Measurements from ENCODE around the gene ZNF101. TPM values are rescaled to one million over a fixed set of nuclear protein-coding genes. Genes with fewer than 3 reads are reported as not detected.

The ZNF101 gene
- total RNA-seq, 1 experiment from 2014 or later: 12.8 TPM

DNA sequence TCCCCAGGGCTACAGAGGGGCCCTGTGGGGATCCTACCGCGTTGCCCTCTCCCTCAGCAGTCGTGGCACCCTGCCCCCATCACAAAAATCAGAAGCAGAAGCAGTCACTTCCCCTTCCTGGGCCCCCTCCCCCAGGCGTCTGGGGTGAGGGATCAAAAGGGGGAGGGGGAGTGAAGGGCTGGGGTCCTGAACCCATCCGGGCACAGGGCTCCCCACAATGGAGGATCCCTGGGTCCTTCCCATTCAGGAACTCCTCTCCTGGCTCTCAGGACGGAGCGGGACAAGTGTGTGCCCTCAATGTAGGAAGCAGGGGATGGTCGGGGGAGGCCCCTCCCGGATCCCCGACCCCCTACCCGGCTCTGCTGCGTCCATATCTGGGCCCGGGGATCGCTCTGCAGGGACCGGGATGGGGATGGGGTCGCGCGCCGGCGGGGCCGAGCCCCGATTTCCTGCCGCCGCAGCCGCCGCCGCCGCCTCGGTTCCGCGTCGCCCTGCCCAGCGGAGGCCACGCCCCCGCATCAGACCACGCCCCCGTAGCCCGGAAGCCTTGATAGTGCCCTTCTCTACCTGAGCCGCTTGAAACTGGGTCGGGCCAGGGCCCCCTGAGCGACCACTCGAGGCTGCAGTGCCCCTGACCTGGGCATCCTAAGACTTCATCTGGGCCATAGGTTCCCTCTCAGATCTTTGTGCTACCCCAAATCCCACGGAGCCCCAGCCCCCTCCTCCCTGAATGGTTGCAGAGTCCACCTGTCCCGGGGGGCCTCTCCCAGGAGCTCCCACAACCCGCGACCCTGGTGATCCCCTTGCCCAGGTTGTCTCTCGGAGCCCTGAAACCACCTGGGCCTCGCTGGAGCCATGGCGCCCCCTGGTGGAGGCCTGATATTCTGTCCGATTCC is 25.2 kb upstream of the ZNF101 start, which contains the start of gene GMIP (continued):
- TF ChIP-seq, protein P1, sequence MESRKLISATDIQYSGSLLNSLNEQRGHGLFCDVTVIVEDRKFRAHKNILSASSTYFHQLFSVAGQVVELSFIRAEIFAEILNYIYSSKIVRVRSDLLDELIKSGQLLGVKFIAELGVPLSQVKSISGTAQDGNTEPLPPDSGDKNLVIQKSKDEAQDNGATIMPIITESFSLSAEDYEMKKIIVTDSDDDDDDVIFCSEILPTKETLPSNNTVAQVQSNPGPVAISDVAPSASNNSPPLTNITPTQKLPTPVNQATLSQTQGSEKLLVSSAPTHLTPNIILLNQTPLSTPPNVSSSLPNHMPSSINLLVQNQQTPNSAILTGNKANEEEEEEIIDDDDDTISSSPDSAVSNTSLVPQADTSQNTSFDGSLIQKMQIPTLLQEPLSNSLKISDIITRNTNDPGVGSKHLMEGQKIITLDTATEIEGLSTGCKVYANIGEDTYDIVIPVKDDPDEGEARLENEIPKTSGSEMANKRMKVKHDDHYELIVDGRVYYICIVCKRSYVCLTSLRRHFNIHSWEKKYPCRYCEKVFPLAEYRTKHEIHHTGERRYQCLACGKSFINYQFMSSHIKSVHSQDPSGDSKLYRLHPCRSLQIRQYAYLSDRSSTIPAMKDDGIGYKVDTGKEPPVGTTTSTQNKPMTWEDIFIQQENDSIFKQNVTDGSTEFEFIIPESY (IDR thresholded peaks at IDR 0.05; ENCODE audit: extremely low read depth, insufficient replicate concordance, low read length): no peak
- TF ChIP-seq ZFX (IDR thresholded peaks at IDR 0.05) (no peak), EZH2 (IDR thresholded peaks at IDR 0.05) (no peak), POLR2A (IDR thresholded peaks at IDR 0.05; ENCODE audit: borderline replicate concordance, extremely low read depth, insufficient read depth, insufficient read length) (peak; percentile 42)

DNA sequence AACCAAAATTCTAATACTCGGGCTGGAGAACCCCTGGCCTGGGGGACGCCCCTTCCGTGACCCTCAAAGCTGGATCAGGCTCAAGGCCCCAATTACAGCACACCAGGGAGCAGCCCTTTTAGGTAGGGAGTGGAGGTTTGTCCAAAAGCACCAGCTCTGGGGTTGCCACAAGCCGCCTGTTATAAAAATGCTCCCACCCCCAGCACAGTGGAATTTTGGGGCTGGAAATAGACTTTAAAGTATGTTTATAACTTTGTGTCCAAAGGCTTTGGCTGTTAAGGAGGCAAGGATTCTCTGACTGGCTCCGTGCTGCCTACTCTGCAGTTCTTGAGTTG is 24.6 kb upstream of the ZNF101 start:
- intact Hi-C loops (cut with micrococcal nuclease): loop anchor here (1.0 kb wide), 1 partner anchor 112 kb away; no protein-coding TSS in a partner anchor
- CTCF ChIA-PET: interaction anchor here (0.7 to 1.7 kb wide), 3 partner anchors 90 to 128 kb away, joined by 3 to 21 read pairs (median 4); partner anchors contain the start of gene NDUFA13
- no peaks in the 10 kb centered on the region for H3K27me3 ChIP-seq (ENCODE audit: insufficient read depth, low read length)
- no peak for DNase-seq (ENCODE audit: low read depth, low spot score)
- H3K4me3 ChIP-seq (replicated peaks in 1 of 2; ENCODE audit: low read depth in 1 of 2, low read length in 2 of 2): peak overlapping the region in 1 of 2 experiments; percentile 94; a peak in 3 of 4 replicates
- no peaks in the 10 kb centered on the region for H3K9me2 ChIP-seq (ENCODE audit: insufficient read depth)
- no peaks in the 10 kb centered on the region for H3K79me2 ChIP-seq (ENCODE audit: insufficient read depth, low read length)
- H3K4me2 ChIP-seq (ENCODE audit: low read length): peak overlapping the region; percentile 99
- H3K9ac ChIP-seq (ENCODE audit: low read length): peak overlapping the region; percentile 83
- RAD21 ChIA-PET (ENCODE audit: low non-redundant PET in 1 of 2, low total read pairs in 2 of 2, uncharacterized antibody in 2 of 2, unreplicated experiment in 2 of 2): interaction anchor here in 1 of 2 experiments (0.9 kb wide), 1 partner anchor 66 kb away, joined by 3 read pairs; no protein-coding TSS in a partner anchor
- no peaks in the 10 kb centered on the region for H4K20me1 ChIP-seq (ENCODE audit: insufficient read depth)
- peaks cover 11 to 22% of the 10 kb centered on the region in 2 experiments; a peak in 3 of 4 replicates for H3K36me3 ChIP-seq (ENCODE audit: control insufficient read depth in 1 of 2, insufficient read depth in 2 of 2, low read length in 2 of 2)
- POLR2A ChIA-PET: no interaction called here
- peak overlapping the region; percentile 75 for H3K27ac ChIP-seq (ENCODE audit: low read depth, low read length)
- H2AFZ ChIP-seq (ENCODE audit: low read depth, low read length, poor library complexity, severe bottlenecking): no peak overlapping the region
- H3K4me1 ChIP-seq (ENCODE audit: control insufficient read depth in 1 of 2, insufficient read depth in 2 of 2, low read length in 2 of 2): peaks cover 0 to 14% of the 10 kb centered on the region in 2 experiments; a peak in 2 of 4 replicates
- no peaks in the 10 kb centered on the region for H3K9me3 ChIP-seq (ENCODE audit: control insufficient read depth in 1 of 2, insufficient read depth in 1 of 2, low read depth in 1 of 2, low read length in 2 of 2)
- no peak for ATAC-seq
- no TSS peak for BruUV-seq (replicated peaks)
- TF ChIP-seq SRF (IDR thresholded peaks at IDR 0.05; ENCODE audit: low read depth) (no peak), POLR2A (IDR thresholded peaks at IDR 0.05; ENCODE audit: borderline replicate concordance, extremely low read depth, insufficient read depth, insufficient read length) (no peak), POLR2AphosphoS5 (IDR thresholded peaks at IDR 0.05; ENCODE audit: low read depth, low read length) (no peak), CEBPB (IDR thresholded peaks at IDR 0.05; ENCODE audit: low read depth) (no peak), ZFX (IDR thresholded peaks at IDR 0.05) (no peak), ELF1 (IDR thresholded peaks at IDR 0.05; ENCODE audit: borderline replicate concordance, low read depth) (no peak), EGR1 (IDR thresholded peaks at IDR 0.05; ENCODE audit: low read depth) (no peak), JUND (IDR thresholded peaks at IDR 0.05) (no peak), TCF7L2 (IDR thresholded peaks at IDR 0.05; ENCODE audit: borderline replicate concordance, extremely low read depth, insufficient read depth, insufficient read length) (no peak), RAD21 (IDR thresholded peaks at IDR 0.05; ENCODE audit: low read depth) (no peak), FOSL1 (IDR thresholded peaks at IDR 0.05; ENCODE audit: low read depth) (no peak), SIN3A (IDR thresholded peaks at IDR 0.05; ENCODE audit: low read depth) (no peak), ZNF274 (IDR thresholded peaks at IDR 0.05; ENCODE audit: low read depth, low read length) (no peak)
- TF ChIP-seq, protein P2, sequence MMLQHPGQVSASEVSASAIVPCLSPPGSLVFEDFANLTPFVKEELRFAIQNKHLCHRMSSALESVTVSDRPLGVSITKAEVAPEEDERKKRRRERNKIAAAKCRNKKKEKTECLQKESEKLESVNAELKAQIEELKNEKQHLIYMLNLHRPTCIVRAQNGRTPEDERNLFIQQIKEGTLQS (IDR thresholded peaks at IDR 0.05): no peak
- TF ChIP-seq, protein P3, sequence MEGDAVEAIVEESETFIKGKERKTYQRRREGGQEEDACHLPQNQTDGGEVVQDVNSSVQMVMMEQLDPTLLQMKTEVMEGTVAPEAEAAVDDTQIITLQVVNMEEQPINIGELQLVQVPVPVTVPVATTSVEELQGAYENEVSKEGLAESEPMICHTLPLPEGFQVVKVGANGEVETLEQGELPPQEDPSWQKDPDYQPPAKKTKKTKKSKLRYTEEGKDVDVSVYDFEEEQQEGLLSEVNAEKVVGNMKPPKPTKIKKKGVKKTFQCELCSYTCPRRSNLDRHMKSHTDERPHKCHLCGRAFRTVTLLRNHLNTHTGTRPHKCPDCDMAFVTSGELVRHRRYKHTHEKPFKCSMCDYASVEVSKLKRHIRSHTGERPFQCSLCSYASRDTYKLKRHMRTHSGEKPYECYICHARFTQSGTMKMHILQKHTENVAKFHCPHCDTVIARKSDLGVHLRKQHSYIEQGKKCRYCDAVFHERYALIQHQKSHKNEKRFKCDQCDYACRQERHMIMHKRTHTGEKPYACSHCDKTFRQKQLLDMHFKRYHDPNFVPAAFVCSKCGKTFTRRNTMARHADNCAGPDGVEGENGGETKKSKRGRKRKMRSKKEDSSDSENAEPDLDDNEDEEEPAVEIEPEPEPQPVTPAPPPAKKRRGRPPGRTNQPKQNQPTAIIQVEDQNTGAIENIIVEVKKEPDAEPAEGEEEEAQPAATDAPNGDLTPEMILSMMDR (IDR thresholded peaks at IDR 0.05 in 2 of 3, conservative IDR thresholded peaks at IDR 0.05 in 1 of 3; ENCODE audit: borderline replicate concordance in 1 of 3, insufficient read depth in 1 of 3, low read depth in 2 of 3, low read length in 2 of 3): no peak; a peak in 1 of 6 replicates
- TF ChIP-seq, protein P4, sequence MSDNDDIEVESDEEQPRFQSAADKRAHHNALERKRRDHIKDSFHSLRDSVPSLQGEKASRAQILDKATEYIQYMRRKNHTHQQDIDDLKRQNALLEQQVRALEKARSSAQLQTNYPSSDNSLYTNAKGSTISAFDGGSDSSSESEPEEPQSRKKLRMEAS (IDR thresholded peaks at IDR 0.05): no peak
